DOHH2 (cell line): ENCODE results near the gene SLC4A11.

Source experiments
- EZH2phosphoT487 ChIP-seq: fragments of 200-600 bp; sonication (generic); IDR thresholded peaks from 2 replicates; pipeline ENCODE4 v1.6.1; 2017; ENCODE audit warnings: borderline replicate concordance, mild to moderate bottlenecking, antibody characterized with exemption, low read length, moderate library complexity, mixed read lengths
- TF ChIP-seq, protein P1 (sequence below): fragments of 200-600 bp; sonication (generic); IDR thresholded peaks from one replicate; pipeline ENCODE4 v1.5.1; 2014; ENCODE audit warnings: antibody characterized with exemption, mild to moderate bottlenecking, low read depth, low read length; ENCODE audit not compliant: poor library complexity, severe bottlenecking

DNA sequence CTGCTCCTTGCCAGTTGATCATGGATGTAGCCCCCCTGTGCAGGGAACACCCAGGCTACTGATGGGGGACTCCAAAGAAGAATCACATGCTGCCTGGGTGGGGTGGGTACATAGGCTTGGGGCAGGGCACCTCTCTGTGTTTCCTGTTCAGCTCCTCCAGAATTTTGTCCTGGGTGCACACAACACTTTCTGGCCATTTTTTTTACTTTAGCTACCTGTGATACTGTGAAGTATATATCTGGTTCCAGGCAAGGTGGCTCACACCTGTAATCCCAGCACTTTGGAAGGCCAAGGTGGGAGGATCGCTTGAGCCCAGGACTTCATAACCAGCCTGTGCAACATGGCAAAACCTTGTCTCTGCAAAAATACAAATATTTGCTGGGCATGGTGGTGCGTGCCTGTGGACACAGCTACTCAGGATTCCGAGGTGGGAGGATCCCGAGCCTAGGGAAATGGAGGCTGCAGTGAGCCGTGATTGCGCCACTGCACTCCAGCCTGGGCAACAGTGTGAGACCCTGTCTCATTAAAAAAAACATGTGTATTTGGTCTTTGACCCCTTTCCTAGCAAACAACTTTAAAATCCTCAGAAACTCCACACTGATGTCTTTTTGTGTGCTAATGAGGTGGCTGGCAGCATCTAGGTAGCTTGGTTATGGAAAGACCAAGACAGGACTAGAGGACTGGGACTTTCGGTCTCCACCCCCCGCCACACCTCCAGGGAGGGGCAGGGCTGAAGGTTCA, 14.1 kb downstream of the SLC4A11 start:
- TF ChIP-seq, protein P1, sequence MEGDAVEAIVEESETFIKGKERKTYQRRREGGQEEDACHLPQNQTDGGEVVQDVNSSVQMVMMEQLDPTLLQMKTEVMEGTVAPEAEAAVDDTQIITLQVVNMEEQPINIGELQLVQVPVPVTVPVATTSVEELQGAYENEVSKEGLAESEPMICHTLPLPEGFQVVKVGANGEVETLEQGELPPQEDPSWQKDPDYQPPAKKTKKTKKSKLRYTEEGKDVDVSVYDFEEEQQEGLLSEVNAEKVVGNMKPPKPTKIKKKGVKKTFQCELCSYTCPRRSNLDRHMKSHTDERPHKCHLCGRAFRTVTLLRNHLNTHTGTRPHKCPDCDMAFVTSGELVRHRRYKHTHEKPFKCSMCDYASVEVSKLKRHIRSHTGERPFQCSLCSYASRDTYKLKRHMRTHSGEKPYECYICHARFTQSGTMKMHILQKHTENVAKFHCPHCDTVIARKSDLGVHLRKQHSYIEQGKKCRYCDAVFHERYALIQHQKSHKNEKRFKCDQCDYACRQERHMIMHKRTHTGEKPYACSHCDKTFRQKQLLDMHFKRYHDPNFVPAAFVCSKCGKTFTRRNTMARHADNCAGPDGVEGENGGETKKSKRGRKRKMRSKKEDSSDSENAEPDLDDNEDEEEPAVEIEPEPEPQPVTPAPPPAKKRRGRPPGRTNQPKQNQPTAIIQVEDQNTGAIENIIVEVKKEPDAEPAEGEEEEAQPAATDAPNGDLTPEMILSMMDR: no peak
- TF ChIP-seq EZH2phosphoT487: no peak
